Loucy (cell line): Measurements from ENCODE around the gene MAP1LC3A.

Experiments used
- H2AFZ ChIP-seq: fragments of 200-600 bp; sonication (generic); 2 replicates; pipeline ENCODE4 v1.6.0; 2016; ENCODE audit warnings: antibody characterized with exemption, mild to moderate bottlenecking, low read length, moderate library complexity
- H3F3A ChIP-seq: fragments of 200-600 bp; 2 replicates; pipeline ENCODE4 v1.6.0; 2016; ENCODE audit warnings: antibody characterized with exemption, low read depth, mild to moderate bottlenecking
- H3K27me3 ChIP-seq: fragments of 200-600 bp; sonication (generic); 2 replicates; pipeline ENCODE4 v1.6.1; 2014; ENCODE audit warnings: low read length, mild to moderate bottlenecking; ENCODE audit not compliant: insufficient read depth, poor library complexity, severe bottlenecking
- H3K36me3 ChIP-seq: fragments of 200-600 bp; sonication (generic); 2 replicates; pipeline ENCODE4 v1.6.1; 2016; ENCODE audit warnings: low read length; ENCODE audit not compliant: insufficient read depth
- H3K4me1 ChIP-seq: fragments of 200-600 bp; sonication (generic); 2 replicates; pipeline ENCODE4 v1.5.1; 2014; ENCODE audit warnings: low read length, mild to moderate bottlenecking; ENCODE audit not compliant: insufficient read depth, poor library complexity, severe bottlenecking
- H3K4me2 ChIP-seq: fragments of 200-600 bp; sonication (generic); 2 replicates; pipeline ENCODE4 v1.6.0; 2014; ENCODE audit warnings: antibody characterized with exemption, low read length, low read depth, mild to moderate bottlenecking; ENCODE audit not compliant: poor library complexity, severe bottlenecking
- H3K4me3 ChIP-seq: fragments of 200-600 bp; sonication (generic); 2 replicates; pipeline ENCODE4 v1.5.1; 2014; ENCODE audit warnings: low read length, mild to moderate bottlenecking, mixed read lengths; ENCODE audit not compliant: poor library complexity, severe bottlenecking
- H3K79me2 ChIP-seq: fragments of 200-600 bp; sonication (generic); 2 replicates; pipeline ENCODE4 v1.6.1; 2014; ENCODE audit warnings: low read length; ENCODE audit not compliant: insufficient read depth
- H3K9ac ChIP-seq: fragments of 200-600 bp; sonication (generic); 2 replicates; pipeline ENCODE4 v1.6.0; 2014; ENCODE audit warnings: mild to moderate bottlenecking, low read depth, low read length, moderate library complexity; ENCODE audit not compliant: poor library complexity, severe bottlenecking
- H3K9me2 ChIP-seq: fragments of 200-600 bp; sonication (generic); replicated peaks from 2 replicates; pipeline ENCODE4 v1.6.1; 2016; ENCODE audit warnings: low read depth, low read length, mixed read lengths
- H3K9me3 ChIP-seq: fragments of 200-600 bp; sonication (generic); 2 replicates; pipeline ENCODE4 v1.6.1; 2014; ENCODE audit warnings: mild to moderate bottlenecking, antibody characterized with exemption, low read length, low read depth; ENCODE audit not compliant: insufficient read depth
- H4K20me1 ChIP-seq: fragments of 200-600 bp; sonication (generic); 2 replicates; pipeline ENCODE4 v1.6.0; 2014; ENCODE audit warnings: antibody characterized with exemption, low read length, mild to moderate bottlenecking; ENCODE audit not compliant: insufficient read depth, poor library complexity, severe bottlenecking
- CTCF ChIP-seq: fragments of 200-600 bp; sonication (generic); conservative IDR thresholded peaks from 2 replicates; pipeline ENCODE4 v1.5.1; 2014; ENCODE audit warnings: mild to moderate bottlenecking, antibody characterized with exemption, low read length
- EZH2phosphoT487 ChIP-seq: fragments of 200-600 bp; IDR thresholded peaks from 2 replicates; pipeline ENCODE4 v1.6.1; 2018; ENCODE audit warnings: antibody characterized with exemption, mild to moderate bottlenecking, moderate library complexity, borderline replicate concordance

Gene MAP1LC3A

GRCh38 chr20:34595377-34596184, 37.1 kb downstream of the MAP1LC3A start:
- H2AFZ ChIP-seq = no peak overlapping the region
- H3K9me2 ChIP-seq = no peaks in the 10 kb centered on the region
- no peak overlapping the region for H3K4me3 ChIP-seq
- H3K27me3 ChIP-seq = no peaks in the 10 kb centered on the region
- no peak overlapping the region for H3K4me2 ChIP-seq
- H3K4me1 ChIP-seq = no peaks in the 10 kb centered on the region
- H3K36me3 ChIP-seq = no peaks in the 10 kb centered on the region
- no peaks in the 10 kb centered on the region for H4K20me1 ChIP-seq
- TF ChIP-seq EZH2phosphoT487 = no peak
- no peak for TF ChIP-seq CTCF
- H3F3A ChIP-seq = no peaks in the 10 kb centered on the region
- H3K79me2 ChIP-seq = no peaks in the 10 kb centered on the region
- no peak overlapping the region for H3K9ac ChIP-seq
- H3K9me3 ChIP-seq = no peaks in the 10 kb centered on the region

GRCh38 chr20:34600892-34601653, 42.6 kb downstream of the MAP1LC3A start:
- Histone ChIP-seq H3K4me2 (no peak overlapping the region), H3K4me1 (no peaks in the 10 kb centered on the region)

More at GRCh38 chr20:34600892-34601653, 42.6 kb downstream of the MAP1LC3A start:
- Histone ChIP-seq H3K27me3 (no peaks in the 10 kb centered on the region), H4K20me1 (no peaks in the 10 kb centered on the region), H3K4me3 (no peak overlapping the region), H3K9me3 (no peaks in the 10 kb centered on the region), H2AFZ (no peak overlapping the region), H3K9me2 (no peaks in the 10 kb centered on the region), H3K36me3 (no peaks in the 10 kb centered on the region), H3K79me2 (no peaks in the 10 kb centered on the region), H3K9ac (no peak overlapping the region), H3F3A (no peaks in the 10 kb centered on the region)
- TF ChIP-seq CTCF (no peak), EZH2phosphoT487 (no peak)
